Umbilical cord (tissue), 2 donors: ENCODE measurements around the gene MAT2A. TPM values are rescaled to one million over a fixed set of nuclear protein-coding genes. Genes with fewer than 3 reads are reported as not detected.

Source experiments
- DNase-seq: peaks from one replicate; pipeline ENCODE4 v3.0.0-alpha.2; 2015; ENCODE audit warnings: low spot score
- total RNA-seq: library from RNA; depleted of rRNA; stranded (reverse); fragments of >200 nt; gene quantifications from one replicate; pipeline ENCODE4 v1.2.3, GENCODE V29; 2014; ENCODE audit warnings: low replicate concordance; ENCODE audit not compliant: insufficient read depth

MAT2A gene
- total RNA-seq: 67.7 TPM

DNA sequence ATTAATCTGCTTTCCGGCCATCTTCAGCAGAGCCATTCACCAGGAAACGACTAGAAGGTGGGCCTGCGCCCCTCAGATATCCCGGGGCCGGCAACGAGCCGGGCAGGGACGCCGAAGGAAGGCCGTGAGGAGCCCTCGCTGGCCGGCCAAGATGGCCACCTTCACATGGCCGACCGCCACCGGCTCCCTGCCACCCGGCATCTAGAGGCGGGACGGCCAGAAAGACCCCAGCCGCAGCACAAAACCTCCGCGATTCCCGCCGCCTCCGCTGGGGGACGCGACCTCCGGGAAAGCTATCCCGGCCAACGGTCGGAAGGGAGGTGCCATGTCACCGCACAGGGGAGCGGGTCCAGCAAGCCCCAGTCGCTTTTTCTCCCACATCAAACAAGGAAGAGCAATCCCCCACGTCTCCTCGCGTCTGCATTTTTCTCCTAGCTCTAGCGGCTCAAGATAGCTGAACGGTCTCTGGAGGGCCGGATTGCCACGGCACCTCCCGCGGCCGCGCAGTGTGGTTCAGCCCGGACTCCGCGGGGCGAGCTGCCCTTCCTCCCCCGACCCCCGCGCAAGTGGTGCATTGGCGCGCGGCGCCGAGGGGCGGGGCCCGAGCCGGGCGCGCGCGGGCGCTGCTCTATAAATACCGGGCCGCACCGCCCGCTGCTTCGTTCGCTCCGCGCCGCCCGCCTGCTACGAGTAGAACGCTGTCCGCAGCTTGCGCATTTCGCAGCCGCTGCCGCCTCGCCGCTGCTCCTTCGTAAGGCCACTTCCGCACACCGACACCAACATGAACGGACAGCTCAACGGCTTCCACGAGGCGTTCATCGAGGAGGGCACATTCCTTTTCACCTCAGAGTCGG lies at the start of gene MAT2A:
Gene MAT2A, plus strand, starts transcription at position 662 of the 854 bp plus-strand sequence. Its CDS starts 120 bp downstream, at position 782.
- DNase-seq: peak; percentile 95

DNA sequence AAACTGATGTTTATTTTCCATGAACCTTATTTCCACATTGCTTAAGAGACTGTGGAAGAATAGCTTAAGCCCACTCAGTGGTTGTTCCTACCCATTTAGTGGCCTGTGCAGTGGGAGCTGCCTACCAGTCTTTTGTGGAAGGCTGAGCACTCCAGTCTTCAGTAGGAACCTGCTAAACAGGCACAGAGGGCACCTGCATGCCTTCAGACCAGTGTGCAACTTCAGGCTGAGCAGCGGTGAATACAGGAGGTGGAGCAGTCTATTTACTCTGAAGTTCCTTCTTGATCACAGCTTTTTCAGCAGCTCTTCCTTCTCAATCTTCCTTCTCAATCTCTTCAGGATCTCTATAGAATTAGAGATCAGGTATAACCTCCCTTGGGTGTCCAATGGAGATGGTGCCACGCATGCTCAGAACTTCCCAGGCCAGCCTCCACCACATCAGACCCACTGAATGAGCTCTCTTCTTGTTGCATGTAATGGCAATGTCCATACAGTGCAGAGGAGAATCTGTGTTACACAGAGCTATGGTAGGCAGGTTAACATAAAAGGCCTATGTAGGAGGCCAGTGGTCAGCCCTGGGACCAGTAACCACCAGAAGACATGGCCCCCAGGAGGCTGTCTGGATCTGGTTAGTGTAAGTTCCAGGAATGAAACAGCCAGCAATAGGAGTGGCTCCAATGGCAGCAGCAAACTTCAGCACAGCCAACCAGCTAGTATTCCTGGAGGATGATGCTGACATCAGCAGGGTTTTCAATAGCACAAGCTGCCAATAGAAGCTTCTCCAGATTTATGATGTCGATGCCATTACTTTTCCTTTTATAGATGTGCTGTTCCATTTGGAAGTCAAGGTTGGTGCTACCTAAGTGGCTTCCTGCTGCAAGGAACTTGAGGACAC lies 47.9 kb upstream of the MAT2A start:
- no peak for DNase-seq

DNA sequence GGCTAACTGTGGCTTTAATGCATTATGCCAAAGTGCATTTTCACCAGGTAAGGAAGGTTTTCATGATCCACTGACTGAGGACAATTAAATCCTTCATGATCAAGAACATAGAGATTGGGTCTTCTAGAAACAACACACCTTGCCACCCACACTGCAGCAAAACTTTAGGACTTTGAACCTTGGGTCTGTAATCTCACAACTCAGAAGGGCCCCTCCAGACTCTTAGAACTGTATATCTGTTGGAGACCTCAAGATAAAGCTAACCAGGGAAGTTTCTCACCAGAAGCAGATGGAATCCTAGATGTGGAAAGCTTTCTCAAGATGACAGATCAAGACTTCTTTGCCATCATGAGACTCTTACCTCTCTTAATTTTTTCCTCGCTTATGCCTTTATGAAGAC lies 42.5 kb upstream of the MAT2A start:
- no peak for DNase-seq

DNA sequence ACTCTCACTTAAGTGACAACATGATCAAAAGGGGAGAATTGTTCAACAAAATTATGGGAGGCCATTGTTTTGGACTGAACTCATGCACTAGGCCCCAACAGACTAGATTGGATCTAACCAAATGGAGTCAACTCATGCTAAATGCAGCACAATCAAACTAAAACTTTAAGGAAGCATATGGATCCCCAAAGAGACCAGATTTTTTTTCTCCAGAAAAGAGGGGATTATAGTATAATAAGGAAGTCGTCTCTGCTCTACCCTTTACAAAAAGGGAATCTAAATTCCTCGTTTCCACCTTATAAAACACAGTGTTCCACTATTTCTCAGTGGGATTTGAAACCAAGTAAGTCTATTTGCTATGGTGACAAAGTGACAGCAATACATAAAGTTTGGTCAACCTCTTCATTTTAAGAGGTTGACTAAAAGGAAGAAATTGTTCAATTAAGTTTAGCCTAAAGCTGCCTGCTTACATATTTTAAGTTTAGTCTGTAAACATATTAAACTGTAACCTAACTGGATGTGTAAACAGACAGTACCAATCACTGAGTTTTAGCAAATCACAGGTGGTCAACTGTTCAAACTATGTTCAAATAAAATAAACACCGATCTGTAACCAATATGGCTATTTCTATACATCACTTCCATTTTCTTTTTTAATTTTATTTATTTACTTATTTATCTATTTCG lies 40.9 kb upstream of the MAT2A start:
- DNase-seq: no peak

DNA sequence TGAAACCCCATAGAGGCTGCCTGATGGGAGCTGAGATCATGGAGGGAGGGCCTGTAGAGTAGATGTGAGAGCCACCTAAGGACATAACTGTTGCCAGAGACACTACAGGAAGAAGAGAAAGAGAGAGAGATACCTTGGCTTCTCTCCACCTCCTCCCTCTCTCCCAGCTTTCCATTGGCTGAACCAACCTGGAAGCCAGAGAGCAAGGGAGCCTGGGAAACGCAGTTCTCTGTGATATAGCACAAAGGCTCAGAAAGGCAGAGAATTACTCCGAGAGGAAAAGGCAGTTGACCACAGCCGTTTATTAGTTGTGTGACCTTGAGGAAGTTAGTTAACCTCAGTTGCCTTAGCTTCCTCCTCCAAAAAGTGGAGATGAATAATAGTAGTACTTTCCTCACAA lies 37.7 kb upstream of the MAT2A start:
- no peak for DNase-seq

DNA sequence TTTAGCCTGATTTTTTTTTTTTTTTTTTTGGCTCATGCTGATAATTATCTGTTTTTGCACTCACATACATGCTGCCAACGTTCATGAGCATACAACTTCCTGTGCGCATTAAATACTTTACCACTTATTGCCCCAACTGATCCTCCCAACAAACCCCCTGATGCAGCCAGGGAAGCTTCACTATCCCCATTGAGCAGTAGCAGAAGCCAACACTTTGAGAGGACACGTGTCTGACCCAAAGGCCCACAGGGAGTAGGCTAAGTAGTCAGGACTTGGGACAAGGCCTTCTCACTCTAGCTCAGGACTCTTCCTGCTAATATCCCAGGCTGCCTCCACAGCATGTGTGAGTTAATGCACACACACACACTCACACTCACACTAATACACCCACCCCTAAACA lies 36.2 kb upstream of the MAT2A start:
- DNase-seq: no peak

DNA sequence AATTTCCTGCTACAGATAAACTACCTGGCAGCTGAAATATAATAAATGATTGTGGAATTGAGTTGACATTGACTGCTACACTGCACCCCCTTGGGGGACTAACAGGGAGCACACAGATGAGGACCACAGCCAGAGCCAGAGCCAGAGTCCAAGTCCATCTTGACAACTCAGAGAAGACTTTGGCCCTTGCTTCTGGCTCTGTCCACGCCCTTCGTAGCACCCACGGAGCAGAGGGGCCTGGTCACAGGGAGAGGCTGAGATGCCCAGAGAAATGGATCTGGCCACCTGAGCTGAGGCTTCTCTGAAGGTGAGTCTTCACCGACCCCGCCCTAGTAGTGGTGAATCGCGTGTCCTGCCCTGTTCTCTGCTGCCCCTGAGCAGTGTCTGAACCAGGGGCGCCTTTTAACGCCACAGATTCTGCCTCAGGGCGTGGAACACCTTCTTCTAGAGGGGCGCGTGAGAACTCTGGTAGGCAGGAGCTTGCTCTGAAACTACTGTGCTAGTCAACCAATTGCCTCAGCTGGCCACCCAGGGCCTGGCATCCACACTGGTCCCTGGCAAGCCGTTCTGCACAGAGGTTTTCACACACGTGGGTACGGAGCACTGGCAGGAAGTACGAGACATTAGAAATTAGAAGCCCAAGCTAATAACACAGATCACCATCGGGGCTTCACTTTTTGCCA lies 35.7 kb upstream of the MAT2A start:
- DNase-seq: no peak

DNA sequence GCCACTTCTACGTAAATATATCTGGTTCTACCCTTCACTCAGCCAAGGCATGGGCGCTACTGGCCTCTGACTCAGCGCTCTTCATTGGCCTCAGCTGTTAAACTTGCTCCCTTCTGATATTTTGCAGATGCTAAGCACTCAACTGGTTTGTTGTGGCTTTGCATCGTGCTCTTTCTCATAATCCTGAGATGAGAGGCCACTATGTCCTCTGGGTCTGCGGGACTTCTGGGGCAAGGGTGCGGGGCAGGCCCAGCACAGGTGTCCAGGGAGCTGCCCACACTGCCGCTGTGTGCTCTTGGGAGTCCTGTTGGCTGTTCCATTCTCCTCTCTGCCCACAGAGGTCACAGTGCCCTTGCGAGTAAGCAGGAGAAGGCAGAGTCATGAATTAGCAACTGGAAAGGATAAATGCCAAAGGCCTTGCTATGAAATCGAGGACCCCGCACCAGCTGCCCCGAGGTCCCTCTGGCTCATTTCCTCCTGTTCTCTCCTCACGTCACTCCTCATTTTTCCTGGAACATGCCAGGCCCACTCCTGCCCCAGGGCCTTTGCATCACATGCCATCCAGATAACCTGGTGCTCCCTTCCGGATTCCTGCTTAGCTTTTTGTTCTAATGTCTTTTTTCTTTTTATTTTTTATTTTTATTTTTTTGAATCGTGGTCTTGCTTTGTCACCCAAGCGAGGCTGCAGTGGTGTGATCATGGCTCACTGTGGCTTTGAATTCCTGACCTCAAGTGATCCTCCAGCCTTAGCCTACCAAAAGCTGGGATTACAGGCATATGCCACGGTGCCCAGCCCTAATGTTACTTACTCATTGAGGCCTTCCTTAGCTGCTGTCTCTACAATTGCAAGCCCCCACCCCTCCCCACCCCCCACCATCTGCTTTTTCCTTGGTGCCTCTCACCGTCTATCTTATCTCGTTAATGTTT lies 34.9 kb upstream of the MAT2A start:
- no peak for DNase-seq

DNA sequence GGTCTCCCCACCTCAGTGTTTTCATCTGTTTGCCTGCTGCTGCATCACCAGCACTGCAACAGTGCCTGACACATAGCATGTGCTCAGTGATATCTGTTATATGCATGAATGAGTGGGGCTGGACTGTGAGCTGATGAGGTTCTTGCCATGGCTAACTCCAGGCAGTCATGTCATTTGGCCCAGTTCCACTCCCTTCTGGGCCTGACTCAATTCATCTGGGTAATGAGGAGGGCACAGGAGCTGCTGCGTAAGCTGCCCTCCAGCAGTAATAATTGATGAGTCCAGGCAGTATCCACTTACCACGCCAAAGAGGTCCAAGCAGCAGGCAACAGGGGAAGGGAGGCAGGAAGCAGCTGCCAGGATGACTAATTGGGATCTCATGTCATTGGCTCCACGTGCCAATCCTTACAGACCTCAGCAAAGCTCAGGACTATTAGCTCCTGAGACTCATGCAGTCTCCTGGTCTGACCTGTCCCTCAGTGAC lies 34.1 kb upstream of the MAT2A start:
- DNase-seq: no peak

DNA sequence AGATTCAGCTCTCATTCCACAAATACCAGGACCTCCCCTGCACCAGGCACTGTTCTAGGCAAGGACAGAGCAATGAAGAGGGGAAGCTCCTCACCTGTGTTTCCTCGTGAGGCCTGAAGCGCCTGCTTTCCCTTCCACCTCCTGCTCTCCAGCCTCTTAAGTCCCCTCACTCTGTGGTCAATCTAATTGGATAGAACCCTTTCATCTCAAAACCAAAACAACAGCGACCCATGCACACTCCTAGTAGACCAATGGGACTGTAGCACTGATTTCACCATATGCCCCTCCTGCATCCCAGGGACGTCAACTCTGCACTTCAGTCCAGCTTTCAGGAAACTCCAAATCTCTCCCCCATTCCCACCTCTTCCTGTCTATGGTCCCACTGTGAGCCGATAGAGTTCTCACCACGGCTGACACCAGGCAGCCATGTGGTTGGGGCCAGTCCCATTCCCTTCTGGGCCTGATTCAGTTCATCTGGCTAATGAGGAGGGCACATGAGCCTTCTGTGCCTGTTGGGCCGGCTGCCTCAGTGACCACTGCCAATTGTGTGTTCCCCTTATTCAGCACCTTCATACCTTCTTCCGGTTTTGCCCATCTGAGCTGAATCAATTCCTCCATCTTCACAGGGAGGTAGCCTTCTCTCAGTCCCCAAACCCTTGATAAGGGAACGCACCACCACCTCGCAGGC lies 33.3 kb upstream of the MAT2A start:
- DNase-seq: no peak

DNA sequence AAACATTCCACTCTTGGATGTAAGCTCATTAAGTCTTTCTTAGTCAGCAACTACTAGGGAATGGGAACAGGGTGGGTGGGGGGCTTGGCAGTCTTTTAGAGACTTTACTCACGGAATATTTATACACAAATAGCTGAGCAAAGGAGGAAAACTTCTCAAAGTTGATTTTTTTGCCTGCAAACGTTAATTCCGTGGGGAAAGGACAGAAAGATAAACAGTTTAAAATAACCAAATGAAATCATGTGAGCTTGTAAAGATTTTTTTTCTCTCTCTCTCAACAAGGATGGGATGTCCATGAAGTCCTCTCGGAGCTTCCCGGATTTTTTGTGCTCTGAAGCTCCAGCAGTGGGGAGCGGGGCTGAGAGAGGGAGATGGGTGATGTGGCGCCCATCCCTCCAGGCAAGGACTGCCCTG lies 32.2 kb upstream of the MAT2A start:
- DNase-seq: peak; percentile 48

DNA sequence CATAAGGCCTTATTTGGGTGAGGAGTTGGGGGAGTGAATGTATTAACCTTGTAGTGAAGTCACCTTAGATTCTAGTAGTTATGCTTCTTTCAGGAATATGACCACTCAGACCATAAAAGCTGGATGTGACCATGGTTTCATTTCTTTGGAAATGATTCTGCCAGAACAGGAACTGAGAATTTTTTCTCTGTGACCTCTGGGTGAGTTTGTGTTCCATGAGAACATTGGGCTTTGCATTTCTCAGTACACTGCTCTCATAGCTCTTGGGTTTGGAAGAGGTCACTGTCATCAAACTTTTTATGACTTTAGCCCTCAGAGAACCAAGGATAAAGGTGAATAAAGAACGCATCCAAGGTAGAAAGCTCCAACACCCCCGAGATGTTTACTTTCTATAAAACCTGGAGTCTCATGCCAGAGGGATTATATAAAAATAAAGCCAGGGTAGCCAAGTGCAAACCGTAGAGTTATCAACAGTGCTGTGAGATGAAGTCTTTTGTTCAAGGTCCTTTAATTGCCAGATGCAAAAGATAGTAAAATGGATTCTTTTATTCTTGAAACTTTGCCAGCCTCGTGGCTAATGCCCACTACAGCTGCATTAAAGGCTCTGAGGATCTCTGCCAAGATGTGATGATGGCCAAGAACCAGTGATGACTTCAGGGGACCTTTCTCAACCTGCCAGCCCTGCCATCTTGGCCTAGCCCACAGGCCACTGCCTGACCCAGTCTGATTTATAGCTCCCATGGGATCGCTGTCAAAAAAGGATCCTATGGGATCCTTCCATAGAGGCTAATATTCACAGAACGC lies 27.8 kb upstream of the MAT2A start:
- DNase-seq: no peak

DNA sequence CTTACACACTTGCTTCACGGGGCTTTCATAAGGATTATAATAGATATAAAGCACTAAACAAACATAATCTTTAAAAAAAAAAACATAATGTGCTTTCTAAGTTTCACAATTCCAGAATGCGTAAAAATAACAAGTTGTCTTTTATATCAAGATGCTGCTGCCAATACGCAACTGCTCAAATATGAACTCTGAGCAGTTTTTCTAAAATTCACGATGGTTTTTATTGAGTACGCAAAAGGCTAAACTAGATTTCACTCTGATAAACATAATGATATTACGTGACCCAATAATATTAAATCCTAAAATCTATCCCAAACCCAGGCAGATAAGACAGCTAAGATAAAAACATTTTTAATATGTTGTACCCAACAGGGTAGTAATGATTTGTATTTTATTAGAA lies 24.6 kb upstream of the MAT2A start:
- no peak for DNase-seq

DNA sequence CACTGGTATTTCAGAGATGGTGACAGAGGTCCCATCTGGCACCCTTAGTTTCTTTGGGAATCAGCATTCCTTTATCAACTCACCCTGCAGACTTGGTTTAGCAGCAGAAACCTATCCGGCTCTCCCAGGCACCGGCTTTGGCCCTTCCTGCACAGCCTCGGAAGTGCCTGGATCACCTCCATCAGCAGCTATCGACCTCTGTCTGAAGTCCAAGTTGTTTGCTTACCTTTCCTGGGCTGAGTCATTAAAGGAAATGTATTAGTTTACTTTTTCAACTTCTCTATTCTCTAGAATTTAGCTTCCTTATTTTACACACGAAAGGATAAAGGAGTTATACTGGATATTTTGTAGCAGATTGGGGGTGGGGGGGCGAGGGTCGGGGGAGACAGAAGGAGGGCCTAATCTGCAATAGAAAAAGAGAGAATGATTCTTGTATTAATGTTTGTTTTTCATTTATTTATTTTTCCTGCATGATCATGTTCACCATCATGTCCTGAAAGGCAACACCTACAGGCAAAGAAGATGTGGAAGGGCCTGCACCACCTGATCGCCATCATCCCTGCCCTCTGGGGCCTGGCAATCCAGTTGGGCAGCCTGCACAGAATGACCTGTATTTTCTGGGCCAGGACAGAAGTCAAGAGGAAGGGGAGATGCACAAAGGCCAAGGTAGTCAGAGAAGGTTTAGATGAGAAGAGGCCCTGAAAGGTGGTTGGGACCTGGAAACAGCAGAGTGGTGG lies 22.1 kb upstream of the MAT2A start:
- DNase-seq: no peak

DNA sequence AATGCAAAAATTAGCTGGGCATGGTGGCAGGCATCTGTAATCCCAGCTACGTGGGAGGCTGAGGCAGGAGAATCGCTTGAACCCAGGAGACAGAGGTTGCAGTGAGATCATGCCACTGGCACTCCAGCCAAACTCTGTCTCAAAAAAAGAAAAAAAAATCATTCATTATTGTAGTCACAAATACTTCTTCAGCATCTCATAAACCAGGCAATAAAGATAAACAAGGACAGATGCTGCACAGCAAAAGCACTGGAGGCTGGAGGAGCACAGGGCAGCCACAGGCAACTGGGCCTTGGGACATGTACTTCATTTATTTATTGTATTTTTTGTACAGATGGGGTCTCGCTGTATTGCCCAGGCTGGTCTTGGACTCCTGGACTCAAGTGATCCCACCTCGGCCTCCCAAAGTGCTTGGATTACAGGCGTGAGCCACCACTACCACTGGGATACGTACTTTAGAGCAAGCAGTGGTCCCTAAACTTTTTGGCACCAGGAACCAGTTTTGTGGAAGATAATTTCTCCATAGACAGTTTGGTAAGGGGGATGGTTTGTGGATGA lies 16.8 kb upstream of the MAT2A start:
- no peak for DNase-seq

DNA sequence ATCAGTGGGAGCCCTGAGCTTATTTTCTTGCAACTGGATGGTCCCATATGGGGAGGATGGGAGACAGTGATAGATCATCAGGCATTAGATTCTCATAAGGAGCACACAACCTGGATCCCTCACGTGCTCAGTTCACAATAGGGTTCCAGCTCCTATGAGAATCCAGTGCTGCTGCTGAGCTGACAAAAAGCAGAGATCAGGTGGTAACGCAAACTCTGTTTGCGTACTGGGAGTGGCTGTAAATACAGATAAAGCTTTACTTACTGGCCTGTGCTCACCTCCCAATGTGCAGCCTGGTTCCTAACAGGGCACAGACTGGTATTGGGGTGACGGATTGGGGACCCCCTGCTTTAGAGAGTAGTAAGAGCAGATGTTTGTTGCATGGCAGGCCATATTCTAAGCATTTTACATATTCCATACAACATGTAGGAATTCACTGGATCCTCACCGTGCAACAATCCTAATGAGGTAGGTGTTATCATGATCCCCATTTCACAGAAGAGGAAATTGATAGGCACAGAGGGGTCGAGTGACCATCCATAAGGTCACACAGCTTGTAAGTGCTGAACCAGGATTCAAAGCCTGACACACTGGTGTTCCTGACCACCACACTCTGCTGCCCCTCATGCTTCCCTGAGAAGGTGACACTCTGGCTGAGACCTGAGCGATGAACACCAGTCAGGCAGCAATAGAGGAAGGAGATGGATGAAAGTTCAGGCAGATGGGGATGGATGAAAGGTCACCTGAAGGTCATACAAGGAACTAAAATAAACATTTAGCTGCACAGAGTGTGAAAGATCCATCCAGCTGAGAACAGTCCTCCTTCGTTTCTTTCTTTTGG lies 15.7 kb upstream of the MAT2A start:
- DNase-seq: no peak

DNA sequence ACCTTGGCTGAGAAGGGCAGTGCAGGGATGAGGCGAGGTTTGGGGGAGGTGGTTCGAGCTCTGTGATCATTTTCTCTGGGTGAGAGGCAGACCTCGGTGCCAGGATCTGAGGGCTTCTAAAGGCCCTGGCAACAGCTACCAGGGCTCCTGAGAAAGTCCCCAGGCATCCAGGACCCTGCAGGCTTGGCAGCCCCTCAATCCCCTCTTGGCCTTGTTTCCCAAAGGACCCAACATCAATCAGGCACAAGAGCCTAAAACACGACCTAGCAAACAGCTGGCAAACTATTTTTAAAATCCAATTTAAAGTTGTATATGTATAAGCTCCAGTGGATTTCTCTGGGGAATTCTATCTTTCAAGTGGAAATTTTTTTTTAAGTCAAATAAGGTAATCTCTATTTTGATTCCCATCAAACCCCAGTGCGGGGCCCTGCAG lies 15.0 kb upstream of the MAT2A start:
- DNase-seq: no peak
